Measurements from ENCODE around the gene PLA2G4C. TPM values are rescaled to one million over a fixed set of nuclear protein-coding genes. Genes with fewer than 3 reads are reported as not detected.

Gene PLA2G4C
- total RNA-seq, 6 donors from 2014 or later: 7.3 to 39.8 (median 14.2) TPM

- H3K27me3 ChIP-seq: no peaks in the 10 kb centered on the region
- peak in 1 of 2 donors; percentile 22 for ATAC-seq (ENCODE audit: low FRiP score in 2 of 2)
- no peak for TF ChIP-seq POLR2AphosphoS5 (IDR thresholded peaks at IDR 0.05)
- TF ChIP-seq POLR2A (IDR thresholded peaks at IDR 0.05): no peak
- no peak for TF ChIP-seq CTCF (IDR thresholded peaks at IDR 0.05)
- TF ChIP-seq EP300 (IDR thresholded peaks at IDR 0.05): no peak
- no peaks in the 10 kb centered on the region for H3K4me1 ChIP-seq
- no peak overlapping the region for H3K27ac ChIP-seq
- no peaks in the 10 kb centered on the region for H3K9me3 ChIP-seq
- peaks cover 0 to 26% (median 2%) of the 10 kb centered on the region in 4 donors for H3K36me3 ChIP-seq
- DNase-seq: peak in 1 of 2 donors; percentile 46
- H3K4me3 ChIP-seq: no peak overlapping the region
- 57 to 64% methylated on average over 37 of the region's 37 CpGs for WGBS, 2 donors
These were observed 48.9 kb downstream of the PLA2G4C start for GRCh38 chr19:48061401-48062344.

GRCh38 chr19:48060381-48060780, 50.2 kb downstream of the PLA2G4C start:
- ATAC-seq (ENCODE audit: low FRiP score in 2 of 2) (no peak), DNase-seq (no peak)
- TF ChIP-seq POLR2A (IDR thresholded peaks at IDR 0.05) (no peak), CTCF (IDR thresholded peaks at IDR 0.05) (no peak), POLR2AphosphoS5 (IDR thresholded peaks at IDR 0.05) (no peak), EP300 (IDR thresholded peaks at IDR 0.05) (no peak)
- 74 to 89% methylated on average over 5 of the region's 5 CpGs for WGBS, 2 donors
- Histone ChIP-seq H3K4me3 (no peak overlapping the region), H3K27me3 (no peaks in the 10 kb centered on the region), H3K4me1 (no peaks in the 10 kb centered on the region), H3K27ac (no peak overlapping the region), H3K9me3 (no peaks in the 10 kb centered on the region), H3K36me3 (peaks cover 0 to 18% (median 0%) of the 10 kb centered on the region in 4 donors)

- Histone ChIP-seq H3K9me3 (no peaks in the 10 kb centered on the region), H3K36me3 (peaks cover 0 to 20% (median 0%) of the 10 kb centered on the region in 4 donors), H3K4me1 (no peaks in the 10 kb centered on the region), H3K4me3 (no peak overlapping the region), H3K27me3 (no peaks in the 10 kb centered on the region), H3K27ac (no peak overlapping the region)
- TF ChIP-seq POLR2AphosphoS5 (IDR thresholded peaks at IDR 0.05) (no peak), CTCF (IDR thresholded peaks at IDR 0.05) (no peak), POLR2A (IDR thresholded peaks at IDR 0.05) (no peak), EP300 (IDR thresholded peaks at IDR 0.05) (no peak)
- 86 to 95% methylated on average over 6 of the region's 6 CpGs for WGBS, 2 donors
- DNase-seq: no peak
- no peak for ATAC-seq (ENCODE audit: low FRiP score in 2 of 2)
These were observed 51.3 kb downstream of the PLA2G4C start for GRCh38 chr19:48059331-48059730.

GRCh38 chr19:48053856-48054255, 56.8 kb downstream of the PLA2G4C start:
- no peak for TF ChIP-seq EP300 (IDR thresholded peaks at IDR 0.05)
- TF ChIP-seq CTCF (IDR thresholded peaks at IDR 0.05): no peak
- TF ChIP-seq POLR2AphosphoS5 (IDR thresholded peaks at IDR 0.05): no peak
- TF ChIP-seq POLR2A (IDR thresholded peaks at IDR 0.05): no peak
- DNase-seq: no peak
- Histone ChIP-seq H3K36me3 (peaks cover 0 to 25% (median 2%) of the 10 kb centered on the region in 4 donors), H3K4me3 (no peak overlapping the region), H3K9me3 (no peaks in the 10 kb centered on the region), H3K27me3 (no peaks in the 10 kb centered on the region), H3K4me1 (no peaks in the 10 kb centered on the region), H3K27ac (no peak overlapping the region)
- ATAC-seq (ENCODE audit: low FRiP score in 2 of 2): no peak
- WGBS, 2 donors: 82 to 89% methylated on average over 4 to 5 of the region's 5 CpGs

Data from upper lobe of left lung (tissue), 6 donors.